MM.1S (cell line): ENCODE data around the gene UBE2D4.
A peak's percentile ranks its signal among the peaks of the same experiment; 100 is the strongest.
"Not testable (repeated sequence)": the region's sequence is repeated elsewhere in the genome, so short reads cannot be mapped to it uniquely, and the experiment has no call there.

ENCODE experiments used
- CTCF ChIP-seq: fragments of 300-600 bp; sonication (generic); IDR thresholded peaks from 2 replicates; pipeline ENCODE4 v1.5.1; 2016; ENCODE audit warnings: antibody characterized with exemption, low read length, mixed read lengths
- EZH2 ChIP-seq: fragments of 300-600 bp; sonication (generic); optimal IDR thresholded peaks from 2 replicates; pipeline ENCODE3; 2017; ENCODE audit warnings: low read depth, mild to moderate bottlenecking, antibody characterized with exemption, low read length, mixed read lengths

- peak; percentile 30 for TF ChIP-seq CTCF
- TF ChIP-seq EZH2, result not testable (repeated sequence)
Measured at GRCh38 chr7:43985904-43986864, 59.9 kb downstream of the UBE2D4 start.
